ENCODE measurements around the gene RBKS. TPM values are rescaled to one million over a fixed set of nuclear protein-coding genes. Genes with fewer than 3 reads are reported as not detected.

The RBKS gene
- total RNA-seq, 2 donors from 2014 or later, result 1.0 to 7.6 TPM

DNA sequence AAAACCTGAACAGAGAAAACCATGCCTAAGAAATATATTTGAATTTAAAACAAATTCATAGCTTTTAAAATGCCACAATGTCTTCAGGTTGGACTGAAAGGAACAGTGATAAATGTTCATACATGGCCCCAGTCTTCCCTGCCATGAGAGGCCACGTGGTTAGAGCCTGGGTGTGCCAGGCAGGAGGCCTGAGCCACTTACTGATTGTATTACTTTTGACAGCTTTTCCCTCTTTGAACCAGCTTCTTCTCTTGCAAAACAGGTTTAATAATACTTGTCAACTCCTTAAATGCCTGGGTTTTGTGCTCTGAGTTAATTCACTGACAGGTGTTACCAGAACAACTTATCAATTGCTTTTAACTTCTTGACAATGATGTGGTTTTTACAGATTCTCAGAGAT lies 27.0 kb downstream of the RBKS start:
- DNase-seq (no peak), ATAC-seq (no peak)
- no peaks in the 10 kb centered on the region for H3K9me3 ChIP-seq
- WGBS, 2 donors, result 55 to 65% methylated on average over 1 of the region's 1 CpG
- H3K4me3 ChIP-seq, result no peak overlapping the region
- H3K4me1 ChIP-seq, result no peaks in the 10 kb centered on the region
- TF ChIP-seq, protein P1, sequence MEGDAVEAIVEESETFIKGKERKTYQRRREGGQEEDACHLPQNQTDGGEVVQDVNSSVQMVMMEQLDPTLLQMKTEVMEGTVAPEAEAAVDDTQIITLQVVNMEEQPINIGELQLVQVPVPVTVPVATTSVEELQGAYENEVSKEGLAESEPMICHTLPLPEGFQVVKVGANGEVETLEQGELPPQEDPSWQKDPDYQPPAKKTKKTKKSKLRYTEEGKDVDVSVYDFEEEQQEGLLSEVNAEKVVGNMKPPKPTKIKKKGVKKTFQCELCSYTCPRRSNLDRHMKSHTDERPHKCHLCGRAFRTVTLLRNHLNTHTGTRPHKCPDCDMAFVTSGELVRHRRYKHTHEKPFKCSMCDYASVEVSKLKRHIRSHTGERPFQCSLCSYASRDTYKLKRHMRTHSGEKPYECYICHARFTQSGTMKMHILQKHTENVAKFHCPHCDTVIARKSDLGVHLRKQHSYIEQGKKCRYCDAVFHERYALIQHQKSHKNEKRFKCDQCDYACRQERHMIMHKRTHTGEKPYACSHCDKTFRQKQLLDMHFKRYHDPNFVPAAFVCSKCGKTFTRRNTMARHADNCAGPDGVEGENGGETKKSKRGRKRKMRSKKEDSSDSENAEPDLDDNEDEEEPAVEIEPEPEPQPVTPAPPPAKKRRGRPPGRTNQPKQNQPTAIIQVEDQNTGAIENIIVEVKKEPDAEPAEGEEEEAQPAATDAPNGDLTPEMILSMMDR (IDR thresholded peaks at IDR 0.05), result no peak
- TF ChIP-seq POLR2A (IDR thresholded peaks at IDR 0.05), result no peak
- no peaks in the 10 kb centered on the region for H3K27me3 ChIP-seq
- intact Hi-C loops (cut with DNase I), result no loop called here
- H3K27ac ChIP-seq, result no peak overlapping the region
- H3K36me3 ChIP-seq (replicated peaks in 1 of 2; ENCODE audit: insufficient read depth in 1 of 2, low read depth in 2 of 2), result no peaks in the 10 kb centered on the region

DNA sequence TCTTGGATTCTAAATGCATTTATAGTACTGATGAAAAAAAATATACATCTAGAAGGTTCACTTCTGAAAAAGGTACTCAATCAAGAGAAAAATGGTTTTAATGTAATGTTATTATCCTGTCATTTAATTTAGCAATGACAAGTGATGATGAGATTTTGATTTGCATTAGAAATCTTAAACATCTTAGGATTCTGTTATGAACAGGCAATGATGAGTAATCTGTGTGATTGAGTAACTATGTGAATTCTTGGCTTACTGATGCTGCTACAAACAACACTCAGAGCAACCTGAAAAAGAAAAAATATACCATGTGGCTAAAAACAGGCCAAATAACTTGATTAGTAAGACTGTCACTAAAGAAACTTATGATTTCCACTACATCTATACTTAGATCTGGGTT lies 30.1 kb downstream of the RBKS start:
- H3K27ac ChIP-seq, result no peak overlapping the region
- no peak overlapping the region for H3K4me3 ChIP-seq
- no peaks in the 10 kb centered on the region for H3K4me1 ChIP-seq
- no peaks in the 10 kb centered on the region for H3K9me3 ChIP-seq
- DNase-seq (no peak), ATAC-seq (no peak)
- no peaks in the 10 kb centered on the region for H3K36me3 ChIP-seq (replicated peaks in 1 of 2; ENCODE audit: insufficient read depth in 1 of 2, low read depth in 2 of 2)
- intact Hi-C loops (cut with DNase I), result no loop called here
- no peaks in the 10 kb centered on the region for H3K27me3 ChIP-seq
- no peak for TF ChIP-seq POLR2A (IDR thresholded peaks at IDR 0.05)
- TF ChIP-seq, protein P1 (IDR thresholded peaks at IDR 0.05), result no peak

GRCh38 chr2:27857417-27858172 lies 32.6 kb downstream of the RBKS start:
- no peak overlapping the region for H3K27ac ChIP-seq
- intact Hi-C loops (cut with DNase I), result no loop called here

DNA sequence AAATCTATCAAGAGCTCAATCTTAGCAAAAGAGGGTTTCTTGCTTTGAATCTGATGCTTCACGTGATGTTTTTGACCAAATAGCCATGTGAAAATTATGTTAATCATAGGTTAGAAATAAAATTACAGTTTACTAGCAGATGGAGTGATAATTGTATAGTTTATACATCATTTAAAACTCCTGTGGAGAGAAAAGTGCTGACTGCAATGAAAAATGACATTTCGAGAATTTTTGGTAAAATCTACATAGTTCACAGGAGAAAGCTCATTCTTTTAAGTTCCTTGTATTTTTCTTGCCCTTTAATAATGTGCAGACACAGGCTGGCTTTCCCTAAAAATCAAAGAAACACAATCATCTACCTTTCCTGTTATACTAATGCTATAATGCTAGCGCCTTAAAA lies 33.2 kb downstream of the RBKS start:
- Histone ChIP-seq H3K9me3 (no peaks in the 10 kb centered on the region), H3K4me1 (peaks cover 9% of the 10 kb centered on the region), H3K36me3 (replicated peaks in 1 of 2; ENCODE audit: insufficient read depth in 1 of 2, low read depth in 2 of 2) (no peaks in the 10 kb centered on the region), H3K27ac (no peak overlapping the region), H3K27me3 (no peaks in the 10 kb centered on the region), H3K4me3 (no peak overlapping the region)
- ATAC-seq, result no peak
- TF ChIP-seq POLR2A (IDR thresholded peaks at IDR 0.05), result no peak
- TF ChIP-seq, protein P1 (IDR thresholded peaks at IDR 0.05), result no peak
- intact Hi-C loops (cut with DNase I), result no loop called here
- WGBS, 2 donors, result 93 to 96% methylated on average over 3 of the region's 3 CpGs
- DNase-seq, result no peak

More at GRCh38 chr2:27857417-27858172, 32.6 kb downstream of the RBKS start:
- peaks cover 9% of the 10 kb centered on the region for H3K4me1 ChIP-seq
- TF ChIP-seq POLR2A (IDR thresholded peaks at IDR 0.05), result no peak
- TF ChIP-seq, protein P1 (IDR thresholded peaks at IDR 0.05), result no peak
- DNase-seq, result no peak
- 92 to 97% methylated on average over 4 of the region's 4 CpGs for WGBS, 2 donors
- no peaks in the 10 kb centered on the region for H3K27me3 ChIP-seq
- ATAC-seq, result no peak
- no peak overlapping the region for H3K4me3 ChIP-seq
- H3K36me3 ChIP-seq (replicated peaks in 1 of 2; ENCODE audit: insufficient read depth in 1 of 2, low read depth in 2 of 2), result no peaks in the 10 kb centered on the region
- H3K9me3 ChIP-seq, result no peaks in the 10 kb centered on the region

DNA sequence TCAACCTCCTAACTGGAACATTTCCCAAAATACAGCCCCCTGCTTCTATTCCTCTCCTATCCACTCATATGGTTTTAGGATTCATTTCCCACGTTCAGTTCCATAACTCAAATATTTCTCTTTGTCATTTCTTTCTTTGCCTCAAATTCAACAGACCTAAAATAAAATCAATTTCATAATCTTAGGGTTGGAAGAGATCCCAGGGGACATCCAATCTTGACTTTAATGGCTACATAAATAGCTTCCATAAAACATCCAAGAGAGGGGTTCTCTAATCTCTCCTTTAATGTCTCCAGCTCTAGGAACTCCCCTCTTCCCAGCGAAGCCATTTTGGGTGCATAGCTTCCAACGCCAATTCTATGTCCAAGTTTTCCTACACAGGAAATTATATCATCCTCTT lies 33.8 kb downstream of the RBKS start:
- H3K27me3 ChIP-seq, result no peaks in the 10 kb centered on the region
- H3K36me3 ChIP-seq (replicated peaks in 1 of 2; ENCODE audit: insufficient read depth in 1 of 2, low read depth in 2 of 2), result no peaks in the 10 kb centered on the region
- DNase-seq (no peak), ATAC-seq (no peak)
- no peak for TF ChIP-seq POLR2A (IDR thresholded peaks at IDR 0.05)
- TF ChIP-seq, protein P1 (IDR thresholded peaks at IDR 0.05), result no peak
- intact Hi-C loops (cut with DNase I), result no loop called here
- no peak overlapping the region for H3K4me3 ChIP-seq
- H3K9me3 ChIP-seq, result no peaks in the 10 kb centered on the region
- WGBS, 2 donors, result 73 to 81% methylated on average over 3 of the region's 3 CpGs
- H3K27ac ChIP-seq, result no peak overlapping the region
- peaks cover 9% of the 10 kb centered on the region for H3K4me1 ChIP-seq
